OCI-LY7 (cell line): ENCODE results near the gene TMEM135.
"Not testable (repeated sequence)": the region's sequence is repeated elsewhere in the genome, so short reads cannot be mapped to it uniquely, and the experiment has no call there.

Experiments used
- CTCF ChIP-seq: fragments of 200-600 bp; sonication (generic); conservative IDR thresholded peaks from 2 replicates; pipeline ENCODE4 v1.5.1; 2014; ENCODE audit warnings: mild to moderate bottlenecking, antibody characterized with exemption, low read length, moderate library complexity, mixed read lengths
- EZH2phosphoT487 ChIP-seq: fragments of 200-600 bp; sonication (generic); IDR thresholded peaks from 2 replicates; pipeline ENCODE4 v1.6.1; 2018; ENCODE audit warnings: low read depth, borderline replicate concordance, mild to moderate bottlenecking, mixed run types, antibody characterized with exemption, low read length, moderate library complexity, mixed read lengths

GRCh38 chr11:87188921-87189320, 151.2 kb downstream of the TMEM135 start:
- TF ChIP-seq CTCF, EZH2phosphoT487: not testable (repeated sequence)
